CD8-positive, alpha-beta memory T cell (primary cell): ENCODE measurements around the gene MET. TPM values are rescaled to one million over a fixed set of nuclear protein-coding genes. Genes with fewer than 3 reads are reported as not detected.
A peak's percentile ranks its signal among the peaks of the same experiment; 100 is the strongest.

Experiments used
- CTCF ChIA-PET: fragments of 350-600 bp; sonication (Branson Sonifier 250); formaldehyde crosslinking; loops from one replicate; lab custom pipeline; 2021; ENCODE audit warnings: antibody characterized with exemption; lab: Charles Lee
- POLR2A ChIA-PET: fragments of 350-600 bp; sonication (Branson Sonifier 250); formaldehyde crosslinking; loops from one replicate; lab custom pipeline; 2021; ENCODE audit warnings: antibody characterized with exemption; lab: Charles Lee
- DNase-seq, 5 donors: peaks; one replicate each; pipeline versions ENCODE4 v3.0.0 to v3.0.0-alpha.2; 2020 to 2022; ENCODE audit warnings: mixed read lengths in 1 of 5
- H3K27ac ChIP-seq: one replicate; pipeline ENCODE4 v1.7.0; 2013; ENCODE audit warnings: low read depth, mild to moderate bottlenecking, low read length, moderate library complexity
- H3K27me3 ChIP-seq: 2 replicates; pipeline ENCODE4 v1.7.0; 2013; ENCODE audit warnings: low read length, mild to moderate bottlenecking; ENCODE audit not compliant: insufficient read depth, poor library complexity, severe bottlenecking
- H3K36me3 ChIP-seq: 2 replicates; pipeline ENCODE4 v1.7.0; 2013; ENCODE audit warnings: mild to moderate bottlenecking, low read length, moderate library complexity; ENCODE audit not compliant: insufficient read depth
- H3K4me1 ChIP-seq: 2 replicates; pipeline ENCODE4 v1.7.0; 2013; ENCODE audit warnings: mild to moderate bottlenecking, low read length, moderate library complexity; ENCODE audit not compliant: insufficient read depth
- H3K4me3 ChIP-seq: 2 replicates; pipeline ENCODE4 v1.7.0; 2013; ENCODE audit warnings: mild to moderate bottlenecking, low read length
- H3K9me3 ChIP-seq: 2 replicates; pipeline ENCODE4 v1.7.0; 2013; ENCODE audit warnings: mild to moderate bottlenecking, low read length
- H3K27ac Mint-ChIP-seq, 8 donors: one replicate each; pipeline ENCODE4 v1.8.0; 2020 to 2021; ENCODE audit warnings: mixed read lengths in 8 of 8, mild to moderate bottlenecking in 6 of 8, inconsistent platforms in 3 of 8, moderate library complexity in 3 of 8
- H3K27me3 Mint-ChIP-seq, 2 donors: one replicate each; pipeline ENCODE4 v1.8.0; 2020 to 2021; ENCODE audit warnings: mixed read lengths in 2 of 2, mild to moderate bottlenecking in 1 of 2, moderate library complexity in 1 of 2
- H3K36me3 Mint-ChIP-seq, 3 donors: one replicate each; pipeline ENCODE4 v1.8.0; 2020 to 2021; ENCODE audit warnings: mixed read lengths in 3 of 3, inconsistent platforms in 1 of 3, mild to moderate bottlenecking in 1 of 3
- H3K4me1 Mint-ChIP-seq, 3 donors: one replicate each; pipeline ENCODE4 v1.8.0; 2020 to 2021; ENCODE audit warnings: mixed read lengths in 3 of 3, inconsistent platforms in 1 of 3, mild to moderate bottlenecking in 1 of 3
- H3K4me3 Mint-ChIP-seq, 7 donors: one replicate each; pipeline ENCODE4 v1.8.0; 2020 to 2021; ENCODE audit warnings: mixed read lengths in 7 of 7, mild to moderate bottlenecking in 6 of 7, moderate library complexity in 4 of 7, inconsistent platforms in 2 of 7
- H3K9me3 Mint-ChIP-seq, 5 donors: one replicate each; pipeline ENCODE4 v1.8.0; 2020 to 2022; ENCODE audit warnings: mixed read lengths in 5 of 5, mild to moderate bottlenecking in 3 of 5, moderate library complexity in 2 of 5, inconsistent platforms in 1 of 5
- polyA plus RNA-seq: library from polyadenylated mRNA; unstranded; fragments of 300-500 nt; fragmentation: Illumina TruSeq; gene quantifications from one replicate; pipeline ENCODE4 v1.2.3, GENCODE V29; 2021
- total RNA-seq, 2 experiments: library from RNA; stranded (reverse); gene quantifications; one replicate each; pipeline ENCODE4 v1.2.3, GENCODE V29; 2021

Gene MET
- total and polyA plus RNA-seq, 3 experiments from 2014 or later, result 3.1 to 4.3 TPM; not detected in 1

GRCh38 chr7:116678780-116679179, 6.8 kb downstream of the MET start:
- Histone ChIP-seq H3K36me3 (no peaks in the 10 kb centered on the region), H3K4me3 (no peak overlapping the region), H3K27ac (no peak overlapping the region), H3K27me3 (no peaks in the 10 kb centered on the region), H3K9me3 (no peaks in the 10 kb centered on the region), H3K4me1 (no peaks in the 10 kb centered on the region)
- Mint-ChIP-seq H3K4me1 (no peaks in the 10 kb centered on the region), H3K27me3 (peaks cover 0 to 31% of the 10 kb centered on the region in 2 donors), H3K27ac (no peak overlapping the region), H3K4me3 (no peak overlapping the region), H3K9me3 (peaks cover 0 to 2% (median 0%) of the 10 kb centered on the region in 5 donors), H3K36me3 (no peaks in the 10 kb centered on the region)
- no peak for DNase-seq
- POLR2A ChIA-PET, result no interaction called here
- CTCF ChIA-PET, result no interaction called here

- H3K4me1 Mint-ChIP-seq, result no peaks in the 10 kb centered on the region
- CTCF ChIA-PET, result no interaction called here
These were observed 7.5 kb downstream of the MET start for GRCh38 chr7:116679500-116679899.

GRCh38 chr7:116683786-116684185, 11.8 kb downstream of the MET start:
- ChIA-PET POLR2A (no interaction called here), CTCF (no interaction called here)
- Mint-ChIP-seq H3K27me3 (peaks cover 5 to 35% of the 10 kb centered on the region in 2 donors), H3K9me3 (peaks cover 0 to 3% (median 0%) of the 10 kb centered on the region in 5 donors), H3K4me1 (no peaks in the 10 kb centered on the region), H3K4me3 (no peak overlapping the region), H3K27ac (peak overlapping the region in 1 of 8 donors; percentile 3), H3K36me3 (no peaks in the 10 kb centered on the region)
- no peaks in the 10 kb centered on the region for H3K27me3 ChIP-seq
- no peaks in the 10 kb centered on the region for H3K36me3 ChIP-seq
- no peak for DNase-seq
- no peaks in the 10 kb centered on the region for H3K4me1 ChIP-seq
- H3K27ac ChIP-seq, result no peak overlapping the region
- no peaks in the 10 kb centered on the region for H3K9me3 ChIP-seq
- no peak overlapping the region for H3K4me3 ChIP-seq

More at GRCh38 chr7:116679500-116679899, 7.5 kb downstream of the MET start:
- Mint-ChIP-seq H3K27me3 (peaks cover 0 to 36% of the 10 kb centered on the region in 2 donors), H3K27ac (no peak overlapping the region), H3K36me3 (no peaks in the 10 kb centered on the region), H3K9me3 (peaks cover 0 to 2% (median 0%) of the 10 kb centered on the region in 5 donors), H3K4me3 (no peak overlapping the region)
- Histone ChIP-seq H3K27me3 (no peaks in the 10 kb centered on the region), H3K4me3 (no peak overlapping the region), H3K9me3 (no peaks in the 10 kb centered on the region), H3K27ac (no peak overlapping the region), H3K4me1 (no peaks in the 10 kb centered on the region), H3K36me3 (no peaks in the 10 kb centered on the region)
- POLR2A ChIA-PET, result interaction anchor here (0.7 kb wide), 1 partner anchor 1670 kb away, joined by 12 read pairs; no protein-coding TSS in a partner anchor
- DNase-seq, result no peak

GRCh38 chr7:116686033-116686432, 14.0 kb downstream of the MET start:
- ChIA-PET CTCF (no interaction called here), POLR2A (no interaction called here)
- Histone ChIP-seq H3K4me3 (no peak overlapping the region), H3K27ac (no peak overlapping the region), H3K4me1 (no peaks in the 10 kb centered on the region), H3K9me3 (no peaks in the 10 kb centered on the region), H3K36me3 (no peaks in the 10 kb centered on the region), H3K27me3 (no peaks in the 10 kb centered on the region)
- no peaks in the 10 kb centered on the region for H3K4me1 Mint-ChIP-seq
- peaks cover 5 to 29% of the 10 kb centered on the region in 2 donors for H3K27me3 Mint-ChIP-seq
- no peak for DNase-seq
- no peaks in the 10 kb centered on the region for H3K36me3 Mint-ChIP-seq
- peaks cover 0 to 3% (median 0%) of the 10 kb centered on the region in 5 donors for H3K9me3 Mint-ChIP-seq
- H3K4me3 Mint-ChIP-seq, result no peak overlapping the region
- H3K27ac Mint-ChIP-seq, result no peak overlapping the region

- ChIA-PET CTCF (no interaction called here), POLR2A (no interaction called here)
- no peak for DNase-seq
- Mint-ChIP-seq H3K27ac (no peak overlapping the region), H3K36me3 (no peaks in the 10 kb centered on the region), H3K4me3 (no peak overlapping the region), H3K4me1 (no peaks in the 10 kb centered on the region), H3K27me3 (peaks cover 5 to 29% of the 10 kb centered on the region in 2 donors), H3K9me3 (peaks cover 0 to 3% (median 0%) of the 10 kb centered on the region in 5 donors)
- no peaks in the 10 kb centered on the region for H3K9me3 ChIP-seq
- no peaks in the 10 kb centered on the region for H3K4me1 ChIP-seq
- no peaks in the 10 kb centered on the region for H3K36me3 ChIP-seq
- H3K27me3 ChIP-seq, result no peaks in the 10 kb centered on the region
- H3K4me3 ChIP-seq, result no peak overlapping the region
- H3K27ac ChIP-seq, result no peak overlapping the region
These were observed 14.9 kb downstream of the MET start for GRCh38 chr7:116686812-116687419.

- Mint-ChIP-seq H3K27ac (no peak overlapping the region), H3K4me1 (no peaks in the 10 kb centered on the region), H3K4me3 (no peak overlapping the region), H3K9me3 (peaks cover 0 to 3% (median 0%) of the 10 kb centered on the region in 5 donors), H3K27me3 (peaks cover 5 to 29% of the 10 kb centered on the region in 2 donors), H3K36me3 (no peaks in the 10 kb centered on the region)
- ChIA-PET POLR2A (no interaction called here), CTCF (no interaction called here)
- Histone ChIP-seq H3K27ac (no peak overlapping the region), H3K27me3 (no peaks in the 10 kb centered on the region), H3K4me3 (no peak overlapping the region), H3K36me3 (no peaks in the 10 kb centered on the region), H3K4me1 (no peaks in the 10 kb centered on the region), H3K9me3 (no peaks in the 10 kb centered on the region)
- DNase-seq, result no peak
These were observed 15.8 kb downstream of the MET start for GRCh38 chr7:116687801-116688201.

GRCh38 chr7:116689790-116690259, 17.8 kb downstream of the MET start:
- no peak for DNase-seq
- Mint-ChIP-seq H3K4me1 (no peaks in the 10 kb centered on the region), H3K27ac (no peak overlapping the region), H3K36me3 (no peaks in the 10 kb centered on the region), H3K27me3 (peaks cover 5 to 12% of the 10 kb centered on the region in 2 donors), H3K4me3 (no peak overlapping the region), H3K9me3 (peaks cover 0 to 3% (median 0%) of the 10 kb centered on the region in 5 donors)
- Histone ChIP-seq H3K9me3 (no peaks in the 10 kb centered on the region), H3K4me1 (no peaks in the 10 kb centered on the region), H3K36me3 (no peaks in the 10 kb centered on the region), H3K4me3 (no peak overlapping the region), H3K27ac (no peak overlapping the region), H3K27me3 (no peaks in the 10 kb centered on the region)
- ChIA-PET POLR2A (no interaction called here), CTCF (no interaction called here)

GRCh38 chr7:116691664-116692063, 19.7 kb downstream of the MET start:
- H3K9me3 ChIP-seq, result no peaks in the 10 kb centered on the region
- H3K36me3 ChIP-seq, result no peaks in the 10 kb centered on the region
- H3K27ac ChIP-seq, result no peak overlapping the region
- Mint-ChIP-seq H3K9me3 (peaks cover 0 to 3% (median 0%) of the 10 kb centered on the region in 5 donors), H3K27ac (no peak overlapping the region), H3K36me3 (no peaks in the 10 kb centered on the region), H3K27me3 (peaks cover 2 to 5% of the 10 kb centered on the region in 2 donors), H3K4me1 (no peaks in the 10 kb centered on the region), H3K4me3 (no peak overlapping the region)
- no peak overlapping the region for H3K4me3 ChIP-seq
- H3K4me1 ChIP-seq, result no peaks in the 10 kb centered on the region
- ChIA-PET POLR2A (no interaction called here), CTCF (no interaction called here)
- no peak for DNase-seq
- H3K27me3 ChIP-seq, result no peaks in the 10 kb centered on the region
